Neural cell (in vitro differentiated cells): ENCODE data around the gene EVX1. TPM values are rescaled to one million over a fixed set of nuclear protein-coding genes. Genes with fewer than 3 reads are reported as not detected.

ENCODE experiments used
- H2AFZ ChIP-seq: fragments of 200-600, 300-800 bp; sonication (generic), shearing (Covaris generic); 2 replicates; pipeline ENCODE4 v1.6.0; 2014; ENCODE audit warnings: low read depth, mild to moderate bottlenecking, antibody characterized with exemption, low read length, moderate library complexity
- H3F3A ChIP-seq: fragments of 200-600 bp; shearing (Covaris generic); 2 replicates; pipeline ENCODE4 v1.6.1; 2016; ENCODE audit warnings: mild to moderate bottlenecking, moderate library complexity, mixed read lengths, antibody characterized with exemption, low read length; ENCODE audit not compliant: insufficient read depth, poor library complexity, severe bottlenecking
- H3K27ac ChIP-seq: fragments of 200-600, 300-800 bp; sonication (generic), shearing (Covaris generic); 2 replicates; pipeline ENCODE4 v1.5.1; 2014; ENCODE audit warnings: mild to moderate bottlenecking, low read length, moderate library complexity
- H3K27me3 ChIP-seq: fragments of 300-800, 200-600 bp; sonication (generic), shearing (Covaris generic); 2 replicates; pipeline ENCODE4 v1.6.0; 2014; ENCODE audit warnings: mild to moderate bottlenecking, low read depth, low read length, moderate library complexity; ENCODE audit not compliant: insufficient read depth
- H3K36me3 ChIP-seq: fragments of 300-800, 200-600 bp; sonication (generic), shearing (Covaris generic); 2 replicates; pipeline ENCODE4 v1.5.1; 2014; ENCODE audit warnings: mild to moderate bottlenecking, antibody characterized with exemption, low read length, moderate library complexity; ENCODE audit not compliant: insufficient read depth
- H3K4me2 ChIP-seq: fragments of 300-800, 200-600 bp; sonication (generic), shearing (Covaris generic); 2 replicates; pipeline ENCODE4 v1.6.0; 2014; ENCODE audit warnings: mild to moderate bottlenecking, low read length
- H3K4me3 ChIP-seq: fragments of 300-800, 200-600 bp; sonication (generic), shearing (Covaris generic); 2 replicates; pipeline ENCODE4 v1.5.1; 2014; ENCODE audit warnings: mild to moderate bottlenecking, low read length, moderate library complexity
- H3K79me2 ChIP-seq: fragments of 200-600 bp; shearing (Covaris generic); replicated peaks from 2 replicates; pipeline ENCODE4 v1.6.0; 2014; ENCODE audit warnings: mild to moderate bottlenecking, low read length, moderate library complexity; ENCODE audit not compliant: insufficient read depth
- H3K9ac ChIP-seq: fragments of 300-800, 200-600 bp; sonication (generic), shearing (Covaris generic); 2 replicates; pipeline ENCODE4 v1.6.1; 2016; ENCODE audit warnings: mild to moderate bottlenecking, low read length, mixed read lengths
- H3K9me2 ChIP-seq: fragments of 200-600 bp; shearing (Covaris generic); 2 replicates; pipeline ENCODE4 v1.6.1; 2016; ENCODE audit warnings: mild to moderate bottlenecking, low read length, mixed read lengths; ENCODE audit not compliant: insufficient read depth
- H3K9me3 ChIP-seq: fragments of 200-600, 300-800 bp; sonication (generic), shearing (Covaris generic); 2 replicates; pipeline ENCODE4 v1.6.1; 2016; ENCODE audit warnings: mild to moderate bottlenecking, mixed run types, low read length, moderate library complexity, mixed read lengths
- H4K20me1 ChIP-seq: fragments of 200-600 bp; shearing (Covaris generic); 2 replicates; pipeline ENCODE4 v1.6.1; 2016; ENCODE audit warnings: mild to moderate bottlenecking, mixed run types; ENCODE audit not compliant: insufficient read depth
- CTCF ChIP-seq: fragments of 450-650 bp; IDR thresholded peaks from 2 replicates; pipeline ENCODE4 v1.5.1; 2014; ENCODE audit warnings: antibody characterized with exemption, mild to moderate bottlenecking, moderate library complexity; ENCODE audit not compliant: poor library complexity, severe bottlenecking
- EP300 ChIP-seq: fragments of 450-650 bp; conservative IDR thresholded peaks from 2 replicates; pipeline ENCODE4 v1.6.1; 2014; ENCODE audit warnings: antibody characterized with exemption, mild to moderate bottlenecking, moderate library complexity; ENCODE audit not compliant: poor library complexity, severe bottlenecking
- EZH2 ChIP-seq: fragments of 200-600, 300-800 bp; shearing (Covaris generic), sonication (generic); IDR thresholded peaks from 2 replicates; pipeline ENCODE4 v1.6.1; 2014; ENCODE audit warnings: antibody characterized with exemption, low read length, borderline replicate concordance, mild to moderate bottlenecking; ENCODE audit not compliant: insufficient read depth, poor library complexity, severe bottlenecking
- MXI1 ChIP-seq: fragments of 450-650 bp; conservative IDR thresholded peaks from 2 replicates; pipeline ENCODE4 v1.6.1; 2014; ENCODE audit warnings: antibody characterized with exemption, mild to moderate bottlenecking; ENCODE audit not compliant: poor library complexity, severe bottlenecking
- POLR2AphosphoS5 ChIP-seq: IDR thresholded peaks from 2 replicates; pipeline ENCODE4 v1.6.1; 2012
- RAD21 ChIP-seq: fragments of 450-650 bp; conservative IDR thresholded peaks from 2 replicates; pipeline ENCODE4 v1.6.1; 2014; ENCODE audit warnings: antibody characterized with exemption, mild to moderate bottlenecking, moderate library complexity
- REST ChIP-seq: IDR thresholded peaks from 2 replicates; pipeline ENCODE4 v1.6.1; 2012; ENCODE audit warnings: borderline replicate concordance
- SMC3 ChIP-seq: fragments of 450-650 bp; conservative IDR thresholded peaks from 2 replicates; pipeline ENCODE4 v1.6.1; 2014; ENCODE audit warnings: antibody characterized with exemption, mild to moderate bottlenecking, moderate library complexity; ENCODE audit not compliant: poor library complexity
- TAF1 ChIP-seq: IDR thresholded peaks from 2 replicates; pipeline ENCODE4 v1.6.1; 2012; ENCODE audit warnings: low read depth
- polyA plus RNA-seq: library from polyadenylated mRNA; depleted of rRNA; stranded (reverse); fragments of >200 nt; gene quantifications from 2 replicates; pipeline ENCODE4 v1.2.3, GENCODE V29; 2014

EVX1 gene
- polyA plus RNA-seq, 1 donor from 2014 or later: not detected

GRCh38 chr7:27251136-27251651 is 8.6 kb downstream of the EVX1 start:
- Histone ChIP-seq H3K4me2 (no peak overlapping the region), H3K36me3 (no peaks in the 10 kb centered on the region), H3K79me2 (no peaks in the 10 kb centered on the region), H3K9ac (no peak overlapping the region), H3K9me3 (peaks cover 4% of the 10 kb centered on the region), H3K4me3 (no peak overlapping the region), H3K27me3 (peaks cover 93% of the 10 kb centered on the region), H4K20me1 (no peaks in the 10 kb centered on the region), H3K27ac (no peak overlapping the region), H3F3A (no peaks in the 10 kb centered on the region), H3K9me2 (no peaks in the 10 kb centered on the region), H2AFZ (no peak overlapping the region)
- TF ChIP-seq POLR2AphosphoS5: no peak
- no peak for TF ChIP-seq REST
- no peak for TF ChIP-seq RAD21
- TF ChIP-seq SMC3: no peak
- no peak for TF ChIP-seq EP300
- TF ChIP-seq MXI1: no peak
- no peak for TF ChIP-seq EZH2
- TF ChIP-seq TAF1: no peak
- TF ChIP-seq CTCF: no peak

GRCh38 chr7:27251652-27252590 is 9.3 kb downstream of the EVX1 start:
- Histone ChIP-seq H3K4me2 (no peak overlapping the region), H4K20me1 (no peaks in the 10 kb centered on the region), H3K27ac (no peak overlapping the region), H3K4me3 (no peak overlapping the region), H3K9me3 (peaks cover 4% of the 10 kb centered on the region), H2AFZ (no peak overlapping the region), H3K9me2 (no peaks in the 10 kb centered on the region), H3K36me3 (no peaks in the 10 kb centered on the region), H3K27me3 (peaks cover 88% of the 10 kb centered on the region), H3K79me2 (no peaks in the 10 kb centered on the region), H3K9ac (no peak overlapping the region), H3F3A (no peaks in the 10 kb centered on the region)
- TF ChIP-seq CTCF (no peak), POLR2AphosphoS5 (peak; percentile 8), EZH2 (peak; percentile 9), TAF1 (no peak), EP300 (no peak)
